ENCODE results near the gene GAB2.

DNA sequence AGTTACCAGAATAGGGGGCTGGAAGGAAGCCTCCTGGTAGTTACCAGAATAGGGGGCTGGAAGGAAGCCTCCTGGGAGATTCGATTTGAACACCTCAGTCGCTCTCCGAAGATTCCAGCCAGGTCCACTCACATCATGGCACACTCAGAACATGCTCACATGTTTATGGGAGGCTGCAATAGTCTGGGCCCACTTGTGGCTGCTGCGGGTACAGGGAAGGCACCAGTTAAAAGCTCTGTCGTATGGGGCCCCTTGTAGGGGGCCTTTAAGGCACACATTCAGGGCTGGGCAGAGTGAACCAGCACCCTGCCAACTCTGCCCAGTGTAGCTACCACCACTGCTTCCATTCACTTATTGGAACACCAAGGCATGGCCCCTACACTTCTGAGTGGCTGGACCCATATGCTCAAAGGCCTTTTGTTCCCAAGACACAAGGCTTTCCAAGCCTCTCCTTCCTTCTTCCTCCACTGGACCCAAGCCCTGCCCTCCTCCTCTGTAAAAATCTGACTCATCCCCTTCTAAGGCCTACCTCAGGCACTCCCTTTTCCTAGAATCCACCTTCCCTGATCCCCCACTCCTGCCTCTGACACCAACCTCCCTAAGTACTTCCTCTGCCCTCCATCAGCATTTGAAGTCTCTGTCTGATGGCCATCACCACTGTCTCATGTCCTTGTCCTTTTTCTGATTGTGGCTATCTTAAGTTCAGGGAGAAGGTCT is 200.9 kb downstream of the GAB2 start:
- TF ChIP-seq, protein P1, sequence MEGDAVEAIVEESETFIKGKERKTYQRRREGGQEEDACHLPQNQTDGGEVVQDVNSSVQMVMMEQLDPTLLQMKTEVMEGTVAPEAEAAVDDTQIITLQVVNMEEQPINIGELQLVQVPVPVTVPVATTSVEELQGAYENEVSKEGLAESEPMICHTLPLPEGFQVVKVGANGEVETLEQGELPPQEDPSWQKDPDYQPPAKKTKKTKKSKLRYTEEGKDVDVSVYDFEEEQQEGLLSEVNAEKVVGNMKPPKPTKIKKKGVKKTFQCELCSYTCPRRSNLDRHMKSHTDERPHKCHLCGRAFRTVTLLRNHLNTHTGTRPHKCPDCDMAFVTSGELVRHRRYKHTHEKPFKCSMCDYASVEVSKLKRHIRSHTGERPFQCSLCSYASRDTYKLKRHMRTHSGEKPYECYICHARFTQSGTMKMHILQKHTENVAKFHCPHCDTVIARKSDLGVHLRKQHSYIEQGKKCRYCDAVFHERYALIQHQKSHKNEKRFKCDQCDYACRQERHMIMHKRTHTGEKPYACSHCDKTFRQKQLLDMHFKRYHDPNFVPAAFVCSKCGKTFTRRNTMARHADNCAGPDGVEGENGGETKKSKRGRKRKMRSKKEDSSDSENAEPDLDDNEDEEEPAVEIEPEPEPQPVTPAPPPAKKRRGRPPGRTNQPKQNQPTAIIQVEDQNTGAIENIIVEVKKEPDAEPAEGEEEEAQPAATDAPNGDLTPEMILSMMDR (IDR thresholded peaks at IDR 0.05; ENCODE audit: borderline replicate concordance, extremely low read depth, low read length, poor library complexity, severe bottlenecking) = no peak
- TF ChIP-seq EZH2 (IDR thresholded peaks at IDR 0.05; ENCODE audit: borderline replicate concordance, low read depth, low read length, severe bottlenecking) = no peak

Measured in DND-41 (cell line).